Astrocyte (in vitro differentiated cells and primary cell): ENCODE results near the gene CHCHD4.

Experiments
- EZH2 ChIP-seq: IDR thresholded peaks from 2 replicates; pipeline ENCODE4 v1.6.1; 2012; ENCODE audit warnings: mild to moderate bottlenecking, low read length, inconsistent platforms; ENCODE audit not compliant: insufficient read depth
- TF ChIP-seq, protein P1 (sequence below): IDR thresholded peaks from 2 replicates; pipeline ENCODE4 v1.5.1; 2011; ENCODE audit warnings: low read depth, mild to moderate bottlenecking, inconsistent platforms, low read length, moderate library complexity; ENCODE audit not compliant: insufficient read depth

DNA sequence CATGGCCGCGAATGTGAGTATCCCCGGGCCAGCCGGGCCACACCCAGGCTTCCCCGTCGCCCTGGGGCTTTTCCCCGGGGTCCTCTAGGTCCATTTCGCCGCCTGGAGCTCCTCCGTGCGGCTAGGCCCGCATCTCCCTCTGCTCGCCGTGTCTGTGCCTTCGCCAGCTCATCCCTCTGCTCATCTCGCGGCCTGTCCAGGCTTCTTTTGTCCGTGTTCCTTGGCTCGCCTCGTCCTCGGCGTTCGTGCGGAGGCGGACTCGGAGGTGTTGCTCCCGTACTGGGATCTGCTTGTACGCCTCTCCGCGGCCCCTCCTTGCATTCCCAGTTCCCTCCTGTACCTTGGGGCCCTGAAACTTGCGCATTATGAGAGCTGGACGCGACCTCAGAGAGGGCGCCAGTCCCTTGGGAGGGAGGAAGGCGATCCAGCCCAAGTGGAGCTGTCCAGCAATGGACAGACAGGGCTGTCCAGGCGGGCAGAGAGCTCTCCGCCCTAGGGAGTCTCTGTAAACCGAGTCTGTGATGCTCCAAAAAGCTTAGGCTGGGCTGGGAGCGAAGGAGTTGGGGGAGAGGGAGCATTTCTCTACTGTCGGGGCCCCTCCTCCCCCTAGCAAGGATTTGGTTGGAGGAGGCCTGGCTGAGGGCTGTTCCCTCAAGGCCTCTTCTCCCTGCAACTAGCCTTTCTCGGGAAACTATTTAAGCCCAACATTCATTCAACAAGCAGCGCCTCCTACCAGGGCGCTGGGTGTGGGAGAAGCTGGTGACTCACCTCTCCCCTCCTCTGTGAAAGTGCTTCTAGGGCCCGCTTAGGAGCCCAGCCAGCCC is 735 bp upstream of the CHCHD4 start:
- no peak for TF ChIP-seq EZH2
- TF ChIP-seq, protein P1, sequence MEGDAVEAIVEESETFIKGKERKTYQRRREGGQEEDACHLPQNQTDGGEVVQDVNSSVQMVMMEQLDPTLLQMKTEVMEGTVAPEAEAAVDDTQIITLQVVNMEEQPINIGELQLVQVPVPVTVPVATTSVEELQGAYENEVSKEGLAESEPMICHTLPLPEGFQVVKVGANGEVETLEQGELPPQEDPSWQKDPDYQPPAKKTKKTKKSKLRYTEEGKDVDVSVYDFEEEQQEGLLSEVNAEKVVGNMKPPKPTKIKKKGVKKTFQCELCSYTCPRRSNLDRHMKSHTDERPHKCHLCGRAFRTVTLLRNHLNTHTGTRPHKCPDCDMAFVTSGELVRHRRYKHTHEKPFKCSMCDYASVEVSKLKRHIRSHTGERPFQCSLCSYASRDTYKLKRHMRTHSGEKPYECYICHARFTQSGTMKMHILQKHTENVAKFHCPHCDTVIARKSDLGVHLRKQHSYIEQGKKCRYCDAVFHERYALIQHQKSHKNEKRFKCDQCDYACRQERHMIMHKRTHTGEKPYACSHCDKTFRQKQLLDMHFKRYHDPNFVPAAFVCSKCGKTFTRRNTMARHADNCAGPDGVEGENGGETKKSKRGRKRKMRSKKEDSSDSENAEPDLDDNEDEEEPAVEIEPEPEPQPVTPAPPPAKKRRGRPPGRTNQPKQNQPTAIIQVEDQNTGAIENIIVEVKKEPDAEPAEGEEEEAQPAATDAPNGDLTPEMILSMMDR, result no peak
